ENCODE measurements around the gene MEMO1.

DNA sequence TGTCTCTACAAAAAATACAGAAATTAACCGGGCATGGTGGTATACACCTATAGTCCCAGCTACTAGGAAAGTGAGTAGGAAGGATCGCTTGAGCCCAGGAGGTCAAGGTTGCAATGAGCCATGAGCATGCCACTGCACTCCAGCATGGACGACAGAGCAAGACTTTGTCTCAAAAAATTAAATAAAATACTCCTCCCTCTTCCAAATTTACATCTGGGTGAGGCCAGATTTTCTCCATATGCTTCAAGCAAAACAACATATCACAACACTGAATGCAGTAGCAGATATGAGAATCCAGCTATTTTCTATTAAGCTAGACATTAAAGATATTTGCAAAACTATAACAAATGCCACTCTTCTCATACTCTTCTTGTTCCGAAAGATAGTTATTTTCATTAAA, 20.9 kb downstream of the MEMO1 start:
- TF ChIP-seq POLR2A (IDR thresholded peaks at IDR 0.05): no peak
- TF ChIP-seq, protein P1, sequence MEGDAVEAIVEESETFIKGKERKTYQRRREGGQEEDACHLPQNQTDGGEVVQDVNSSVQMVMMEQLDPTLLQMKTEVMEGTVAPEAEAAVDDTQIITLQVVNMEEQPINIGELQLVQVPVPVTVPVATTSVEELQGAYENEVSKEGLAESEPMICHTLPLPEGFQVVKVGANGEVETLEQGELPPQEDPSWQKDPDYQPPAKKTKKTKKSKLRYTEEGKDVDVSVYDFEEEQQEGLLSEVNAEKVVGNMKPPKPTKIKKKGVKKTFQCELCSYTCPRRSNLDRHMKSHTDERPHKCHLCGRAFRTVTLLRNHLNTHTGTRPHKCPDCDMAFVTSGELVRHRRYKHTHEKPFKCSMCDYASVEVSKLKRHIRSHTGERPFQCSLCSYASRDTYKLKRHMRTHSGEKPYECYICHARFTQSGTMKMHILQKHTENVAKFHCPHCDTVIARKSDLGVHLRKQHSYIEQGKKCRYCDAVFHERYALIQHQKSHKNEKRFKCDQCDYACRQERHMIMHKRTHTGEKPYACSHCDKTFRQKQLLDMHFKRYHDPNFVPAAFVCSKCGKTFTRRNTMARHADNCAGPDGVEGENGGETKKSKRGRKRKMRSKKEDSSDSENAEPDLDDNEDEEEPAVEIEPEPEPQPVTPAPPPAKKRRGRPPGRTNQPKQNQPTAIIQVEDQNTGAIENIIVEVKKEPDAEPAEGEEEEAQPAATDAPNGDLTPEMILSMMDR (IDR thresholded peaks at IDR 0.05): no peak
